GM12801 (cell line): ENCODE results near the gene GPRC6A.

ENCODE experiments used
- CTCF ChIP-seq: IDR thresholded peaks from one replicate; pipeline ENCODE4 v1.5.1; 2011; ENCODE audit warnings: control low read depth; ENCODE audit not compliant: insufficient read length; ENCODE audit errors: extremely low read depth

GPRC6A gene

GRCh38 chr6:116828983-116829382 lies at the start of gene GPRC6A:
TSS of gene GPRC6A (minus strand) at chr6:116829083. CDS start at chr6:116829013, 70 bp downstream.
- TF ChIP-seq CTCF: no peak

- TF ChIP-seq CTCF: no peak
Observed at GRCh38 chr6:116877743-116878142, 48.9 kb upstream of the GPRC6A start.

GRCh38 chr6:116876635-116877611 lies 48.0 kb upstream of the GPRC6A start, which contains the start of gene RFX6:
TSS of gene RFX6 (plus strand) at chr6:116877242. CDS start at chr6:116877276, 34 bp downstream.
- TF ChIP-seq CTCF: no peak

- no peak for TF ChIP-seq CTCF
Observed at GRCh38 chr6:116876107-116876506, 47.2 kb upstream of the GPRC6A start.

GRCh38 chr6:116872771-116873170 lies 43.9 kb upstream of the GPRC6A start:
- no peak for TF ChIP-seq CTCF

GRCh38 chr6:116866281-116866871 lies 37.5 kb upstream of the GPRC6A start:
- no peak for TF ChIP-seq CTCF

- TF ChIP-seq CTCF: no peak
Observed at GRCh38 chr6:116859264-116859663, 30.4 kb upstream of the GPRC6A start.
